GM19193 (cell line): Measurements from ENCODE around the gene MOB3C.

Experiments used
- POLR2A ChIP-seq: IDR thresholded peaks from 4 replicates; pipeline ENCODE4 v1.6.1; 2011; ENCODE audit not compliant: insufficient read depth, insufficient read length; ENCODE audit errors: extremely low read depth

The MOB3C gene

GRCh38 chr1:46599059-46599970 is 17.3 kb downstream of the MOB3C start:
- TF ChIP-seq POLR2A: no peak

GRCh38 chr1:46596846-46597245 is 19.8 kb downstream of the MOB3C start:
- TF ChIP-seq POLR2A: no peak

DNA sequence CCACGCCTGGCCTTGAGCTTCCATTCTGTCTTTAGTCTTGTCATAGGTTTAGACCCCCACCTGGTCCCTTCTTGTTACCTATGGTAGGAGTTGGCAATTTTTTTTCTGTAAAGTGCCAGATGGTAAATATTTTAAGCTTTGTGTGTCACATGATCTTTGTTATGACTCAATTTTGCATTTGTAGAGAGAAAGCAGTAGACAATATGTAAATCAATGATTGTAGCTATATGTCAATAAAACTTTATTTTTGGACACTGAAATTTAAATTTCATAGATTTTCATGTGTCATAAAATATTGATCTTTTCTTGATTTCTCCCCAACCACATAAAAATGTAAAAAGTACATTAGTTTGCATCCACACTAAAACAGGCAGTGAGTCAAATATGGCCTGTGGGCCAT is 20.6 kb downstream of the MOB3C start:
- no peak for TF ChIP-seq POLR2A

DNA sequence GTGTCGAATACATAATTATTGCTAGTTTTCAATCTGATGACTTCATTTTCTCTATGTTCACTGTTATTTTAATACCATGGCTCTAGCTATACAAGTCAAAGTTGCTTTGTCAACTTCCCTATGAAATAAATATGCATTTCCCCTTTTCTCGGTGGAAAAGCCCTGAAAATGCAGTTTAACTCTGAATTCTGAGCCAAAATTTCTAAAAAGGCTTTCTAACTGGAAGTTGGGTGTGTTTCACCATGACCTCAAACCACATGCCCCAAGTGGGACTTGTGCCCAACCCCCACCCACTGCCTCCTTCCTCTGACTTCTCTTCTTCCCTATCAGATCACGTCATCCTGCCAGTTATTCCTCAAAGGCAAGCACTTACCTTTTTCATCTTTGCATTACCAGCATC is 21.5 kb downstream of the MOB3C start:
- TF ChIP-seq POLR2A: no peak

DNA sequence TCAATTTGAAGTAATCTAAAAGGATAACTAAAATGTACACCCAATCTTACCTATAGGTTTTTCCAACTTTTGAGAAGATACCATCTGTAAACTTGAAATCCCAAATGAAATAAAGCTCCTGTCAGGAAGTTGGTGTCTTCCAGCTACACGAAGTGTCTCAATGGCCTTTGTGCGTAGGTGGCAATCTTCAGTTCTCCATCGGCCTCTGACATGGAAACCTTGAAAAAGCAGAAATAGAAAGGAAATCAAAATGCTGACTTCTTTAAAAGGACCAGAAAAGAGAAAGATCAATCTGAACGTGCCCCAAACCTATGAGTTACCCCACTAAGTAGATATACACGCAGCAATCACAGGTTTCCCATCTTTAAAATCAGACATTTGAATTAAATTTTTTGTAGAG is 22.5 kb downstream of the MOB3C start:
- TF ChIP-seq POLR2A: no peak

- no peak for TF ChIP-seq POLR2A
These were observed 23.8 kb downstream of the MOB3C start for GRCh38 chr1:46592823-46593222.

DNA sequence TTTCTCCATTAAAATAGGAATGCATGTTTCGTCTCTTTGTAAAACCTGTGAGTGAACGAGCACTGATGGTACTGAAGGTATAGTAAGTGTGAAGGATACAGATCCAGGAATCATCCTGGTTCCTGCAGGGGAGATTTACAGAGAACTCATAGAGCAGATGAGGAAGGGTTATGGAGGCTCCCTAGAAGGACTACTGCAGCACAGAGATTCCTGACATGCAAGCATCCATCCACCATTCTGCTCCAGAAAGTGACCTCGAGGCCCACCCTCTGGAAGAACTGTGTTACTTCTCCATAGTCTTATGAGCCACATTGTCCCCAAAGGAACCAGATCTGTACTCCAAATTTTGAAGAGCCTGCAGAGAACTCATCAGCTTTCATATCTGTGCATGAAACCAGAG is 27.1 kb downstream of the MOB3C start:
- TF ChIP-seq POLR2A: no peak

DNA sequence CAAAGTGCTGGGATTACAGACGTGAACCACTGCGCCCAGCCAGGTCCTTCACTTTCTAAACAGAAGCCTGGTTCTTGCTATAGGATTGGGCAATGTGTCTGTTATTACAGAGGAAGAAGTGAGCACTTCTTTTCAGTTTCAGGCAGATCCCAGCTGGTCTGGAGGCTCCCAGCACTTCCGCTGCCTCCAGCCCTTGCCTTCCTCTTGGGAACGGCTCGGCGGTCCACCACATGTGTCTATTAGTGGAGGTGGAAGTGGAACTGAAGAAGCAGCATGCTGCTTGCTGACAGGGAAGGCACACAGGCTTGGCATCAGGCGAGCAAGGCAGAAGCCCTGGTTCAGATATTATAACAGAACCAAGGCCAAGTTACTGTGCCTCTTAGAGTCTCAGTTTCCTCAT is 29.5 kb downstream of the MOB3C start:
- no peak for TF ChIP-seq POLR2A

- no peak for TF ChIP-seq POLR2A
These were observed 31.2 kb downstream of the MOB3C start for GRCh38 chr1:46585312-46585938.

- TF ChIP-seq POLR2A: no peak
These were observed 33.1 kb downstream of the MOB3C start for GRCh38 chr1:46583494-46583893.

- no peak for TF ChIP-seq POLR2A
These were observed 33.6 kb downstream of the MOB3C start for GRCh38 chr1:46582972-46583371.

DNA sequence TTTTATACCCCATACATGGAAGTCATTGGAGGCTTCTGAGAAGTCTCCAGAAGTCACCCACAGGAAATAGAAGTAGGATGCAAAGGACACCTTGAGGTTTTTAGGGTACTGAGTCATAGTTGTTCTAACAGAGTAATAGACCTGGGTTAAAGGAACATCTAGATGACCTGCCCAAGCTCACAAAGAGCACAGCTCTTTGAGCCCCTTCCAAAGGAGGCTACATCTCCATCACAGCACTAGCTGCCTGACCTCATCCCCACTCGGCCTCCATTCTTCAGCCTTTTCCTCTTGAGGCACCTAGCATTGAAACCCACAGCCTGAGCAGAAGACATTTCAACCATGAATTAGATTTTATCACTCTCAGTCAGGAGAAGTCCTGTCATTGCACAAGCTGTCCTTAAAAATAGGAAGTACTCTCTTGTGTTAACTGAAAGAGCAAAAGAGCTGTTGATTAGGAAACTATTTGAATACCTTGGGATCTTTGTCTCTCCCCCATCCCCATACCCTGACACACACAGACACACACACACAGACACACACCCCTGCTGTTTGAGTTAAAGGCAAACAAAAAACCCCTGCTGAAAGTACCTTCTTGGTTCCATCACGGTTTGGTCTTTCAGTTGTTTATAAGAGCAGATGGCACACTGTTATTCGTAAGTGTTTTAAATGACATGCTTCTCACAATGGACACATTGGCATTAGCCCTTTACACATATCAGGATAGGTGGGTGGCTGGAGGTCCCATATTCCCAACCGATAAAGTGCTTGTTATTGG is 34.7 kb downstream of the MOB3C start:
- TF ChIP-seq POLR2A: no peak

- TF ChIP-seq POLR2A: no peak
These were observed 36.3 kb downstream of the MOB3C start for GRCh38 chr1:46580140-46580903.

- TF ChIP-seq POLR2A: no peak
These were observed 38.9 kb downstream of the MOB3C start for GRCh38 chr1:46577671-46578070.

GRCh38 chr1:46576596-46576995 is 40.0 kb downstream of the MOB3C start:
- TF ChIP-seq POLR2A: no peak

GRCh38 chr1:46575778-46576177 is 40.8 kb downstream of the MOB3C start:
- no peak for TF ChIP-seq POLR2A

- TF ChIP-seq POLR2A: no peak
These were observed 41.3 kb downstream of the MOB3C start for GRCh38 chr1:46575300-46575699.
